SW 1271 (cell line): Measurements from ENCODE around the gene SORCS2.

Source experiments
- DNase-seq, 2 experiments: peaks; one replicate each; lab custom pipeline; 2025; lab: John Stamatoyannopoulos, UW

The SORCS2 gene

DNA sequence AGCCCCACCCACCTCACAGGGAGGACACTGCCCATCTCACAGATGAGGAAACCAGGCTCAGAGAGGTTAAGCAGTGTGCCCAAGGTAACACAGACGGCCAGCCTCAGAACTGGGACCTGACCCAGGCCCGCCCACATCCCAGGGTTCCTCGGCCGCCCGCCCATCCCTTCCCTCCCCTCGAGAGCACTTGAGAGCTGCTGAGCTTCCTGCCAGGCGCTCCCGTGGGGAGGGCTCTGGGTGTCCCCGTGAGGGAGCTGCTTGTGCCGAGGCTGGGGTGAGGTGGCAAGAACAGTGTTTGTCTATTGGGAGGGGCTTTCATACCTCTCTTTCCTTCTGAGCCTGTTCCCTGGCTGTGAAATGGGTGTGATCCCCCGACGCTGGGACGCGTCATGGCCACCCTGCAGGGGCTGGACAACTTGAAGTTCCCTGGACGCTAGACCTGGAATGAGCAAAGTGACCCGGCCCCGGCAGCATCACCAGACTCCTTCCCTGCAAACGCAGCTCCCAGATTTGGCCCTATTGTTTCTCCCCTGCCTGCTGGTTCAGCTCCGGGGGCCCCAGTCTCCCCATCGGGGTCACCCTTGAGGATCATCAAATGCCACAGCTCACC is 542.4 kb downstream of the SORCS2 start:
- DNase-seq = no peak

DNA sequence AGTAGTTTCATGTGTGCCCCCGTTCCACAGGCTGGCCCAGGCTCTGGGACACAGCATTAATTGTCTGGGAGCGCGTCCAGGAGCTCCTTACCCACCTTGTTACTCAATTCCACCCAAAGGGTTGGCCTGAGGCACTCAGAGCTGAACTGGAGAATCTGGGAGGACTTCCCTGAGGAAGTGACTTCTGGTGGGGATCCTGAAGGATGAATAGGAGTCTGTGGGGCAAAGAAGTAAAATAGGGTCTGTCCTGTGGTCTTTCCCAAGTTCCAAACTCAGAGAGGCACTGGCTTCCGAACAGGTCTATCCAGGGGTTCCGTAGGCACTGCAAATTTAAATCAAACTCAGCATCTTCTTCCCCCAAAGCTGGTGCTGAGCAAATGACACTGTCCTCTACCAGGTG is 543.1 kb downstream of the SORCS2 start:
- DNase-seq = no peak

GRCh38 chr4:7735961-7736360 is 543.6 kb downstream of the SORCS2 start:
- no peak for DNase-seq

DNA sequence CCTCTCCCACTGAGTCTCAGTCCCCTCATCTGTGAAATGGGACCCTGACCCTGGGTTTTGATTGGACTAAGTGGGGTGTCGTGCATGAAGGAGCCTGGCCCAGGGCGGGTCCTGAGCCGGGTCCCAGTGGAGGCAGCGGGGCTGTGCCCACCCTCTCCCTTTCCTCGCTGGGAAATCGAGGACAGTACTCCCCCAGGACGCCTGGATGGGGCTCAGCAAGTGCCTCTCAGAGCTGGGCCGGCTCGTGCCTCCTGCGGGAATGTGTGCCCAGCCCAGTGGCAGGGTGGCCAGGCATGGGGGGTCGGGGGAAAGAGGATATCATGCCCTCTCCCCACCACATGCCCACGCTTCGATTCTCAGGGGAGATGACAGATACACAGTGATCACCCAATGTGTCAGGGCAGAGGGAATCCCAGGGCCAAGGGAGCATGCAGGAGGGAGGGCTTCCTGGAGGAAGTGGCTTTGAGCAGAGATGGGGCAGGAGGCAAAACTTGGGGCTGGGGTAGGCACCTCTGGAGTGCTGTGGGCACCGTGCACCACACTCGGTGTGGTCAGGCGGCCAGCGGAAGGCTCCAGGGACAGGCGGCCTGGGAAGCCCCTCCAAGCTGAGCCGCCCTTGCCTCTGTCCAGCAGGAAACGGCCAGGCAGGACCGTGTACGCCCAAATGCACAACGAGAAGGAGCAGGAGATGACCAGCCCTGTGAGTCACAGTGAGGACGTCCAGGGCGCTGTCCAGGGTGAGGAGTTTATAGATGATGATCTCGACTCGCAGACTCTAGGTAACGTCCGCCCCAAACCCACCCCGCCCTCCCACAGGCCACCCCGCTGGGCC is 544.3 kb downstream of the SORCS2 start:
- no peak for DNase-seq

DNA sequence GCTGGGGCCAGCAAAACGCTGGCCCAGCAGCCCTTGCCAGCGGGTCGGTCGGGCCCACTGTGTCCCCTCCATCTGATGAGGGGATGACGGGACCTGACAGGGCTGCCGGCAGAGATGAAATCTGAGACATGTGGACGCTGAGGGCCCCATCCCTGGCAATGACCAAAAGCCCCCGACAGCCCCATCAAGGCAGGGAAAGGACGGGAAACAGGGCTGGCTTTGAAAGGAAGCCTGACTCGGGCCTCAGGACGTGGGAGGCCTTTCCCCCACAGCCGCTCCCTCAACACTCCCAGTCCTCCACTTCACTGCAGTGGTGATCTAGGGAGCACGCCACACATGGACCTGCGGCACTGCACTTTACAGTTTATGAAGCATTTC is 544.9 kb downstream of the SORCS2 start:
- no peak for DNase-seq

DNA sequence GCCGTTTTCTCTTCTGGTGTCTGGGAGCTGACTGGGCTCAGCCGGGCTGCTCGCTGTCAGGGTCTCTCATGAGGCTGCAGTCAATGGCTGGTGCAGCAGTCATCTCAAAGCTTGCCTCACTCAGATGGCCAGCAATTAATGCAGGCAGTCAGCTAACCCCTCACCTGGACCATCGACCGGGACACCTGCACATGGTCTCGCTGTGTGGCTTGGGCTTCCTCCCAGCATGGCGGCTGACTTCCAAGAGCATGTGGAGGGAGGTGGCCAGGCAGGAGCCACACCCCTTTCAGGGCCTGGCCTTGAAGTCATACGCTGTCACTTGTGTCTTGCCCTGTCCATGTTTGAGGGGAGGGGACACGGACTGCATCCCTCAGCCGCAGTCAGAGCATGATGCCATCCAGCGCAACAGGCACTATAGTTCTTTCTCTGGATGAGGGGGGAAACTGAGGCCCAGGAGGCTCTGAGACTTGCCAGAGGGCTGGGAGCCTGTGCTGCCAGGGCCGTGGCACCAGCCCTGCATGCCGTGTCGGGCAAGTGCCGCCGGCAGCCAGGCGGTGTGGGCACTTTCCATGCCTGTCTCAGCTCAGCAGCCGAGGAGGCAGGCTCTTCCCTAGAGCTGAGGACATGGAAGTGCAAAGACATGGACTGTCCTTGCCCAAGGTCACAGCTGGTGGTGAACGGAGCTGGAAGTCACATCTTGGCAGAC is 545.6 kb downstream of the SORCS2 start:
- DNase-seq = no peak

GRCh38 chr4:7738458-7739076 is 546.2 kb downstream of the SORCS2 start:
- no peak for DNase-seq

DNA sequence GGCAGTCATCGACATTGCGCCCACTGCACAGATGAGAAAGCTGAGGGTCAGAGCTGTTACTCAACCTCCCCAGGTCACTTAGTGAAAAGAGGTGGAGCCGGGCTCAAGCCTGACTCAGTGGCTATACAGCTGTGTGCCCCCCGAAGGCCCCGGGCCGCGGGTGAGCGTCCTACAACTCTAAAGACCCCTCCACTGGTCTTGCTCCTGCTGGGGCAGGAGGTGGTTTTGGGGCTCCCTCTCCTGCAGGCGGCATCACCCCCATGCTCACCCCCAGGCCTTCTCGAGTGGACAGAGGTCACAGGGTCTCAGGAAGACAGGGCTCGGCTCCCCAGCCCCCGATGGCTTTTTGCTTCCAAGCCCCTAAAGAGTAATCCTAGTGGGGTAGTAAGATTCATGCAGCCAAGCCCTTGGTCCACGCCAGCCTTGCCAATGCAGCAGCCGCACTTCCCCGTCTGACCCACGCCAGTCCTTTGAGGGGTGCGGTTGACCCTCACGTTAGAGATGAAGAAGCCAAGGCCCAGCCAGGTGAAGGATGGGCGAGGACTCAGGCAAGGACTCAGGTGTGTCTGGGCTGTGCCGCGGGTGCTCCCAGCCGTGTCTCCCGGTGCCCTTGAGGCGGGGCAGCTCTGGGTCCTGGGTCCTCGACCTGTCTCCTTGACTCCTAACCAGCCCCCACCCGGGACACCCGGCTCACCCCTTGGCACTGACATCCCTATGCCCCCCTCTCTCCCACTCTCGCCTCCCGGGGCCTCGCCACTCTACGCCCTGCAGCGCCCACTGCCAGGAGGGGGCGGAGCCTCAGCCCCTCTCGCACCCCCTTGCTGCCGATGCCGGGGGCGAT is 547.0 kb downstream of the SORCS2 start:
- DNase-seq = no peak

DNA sequence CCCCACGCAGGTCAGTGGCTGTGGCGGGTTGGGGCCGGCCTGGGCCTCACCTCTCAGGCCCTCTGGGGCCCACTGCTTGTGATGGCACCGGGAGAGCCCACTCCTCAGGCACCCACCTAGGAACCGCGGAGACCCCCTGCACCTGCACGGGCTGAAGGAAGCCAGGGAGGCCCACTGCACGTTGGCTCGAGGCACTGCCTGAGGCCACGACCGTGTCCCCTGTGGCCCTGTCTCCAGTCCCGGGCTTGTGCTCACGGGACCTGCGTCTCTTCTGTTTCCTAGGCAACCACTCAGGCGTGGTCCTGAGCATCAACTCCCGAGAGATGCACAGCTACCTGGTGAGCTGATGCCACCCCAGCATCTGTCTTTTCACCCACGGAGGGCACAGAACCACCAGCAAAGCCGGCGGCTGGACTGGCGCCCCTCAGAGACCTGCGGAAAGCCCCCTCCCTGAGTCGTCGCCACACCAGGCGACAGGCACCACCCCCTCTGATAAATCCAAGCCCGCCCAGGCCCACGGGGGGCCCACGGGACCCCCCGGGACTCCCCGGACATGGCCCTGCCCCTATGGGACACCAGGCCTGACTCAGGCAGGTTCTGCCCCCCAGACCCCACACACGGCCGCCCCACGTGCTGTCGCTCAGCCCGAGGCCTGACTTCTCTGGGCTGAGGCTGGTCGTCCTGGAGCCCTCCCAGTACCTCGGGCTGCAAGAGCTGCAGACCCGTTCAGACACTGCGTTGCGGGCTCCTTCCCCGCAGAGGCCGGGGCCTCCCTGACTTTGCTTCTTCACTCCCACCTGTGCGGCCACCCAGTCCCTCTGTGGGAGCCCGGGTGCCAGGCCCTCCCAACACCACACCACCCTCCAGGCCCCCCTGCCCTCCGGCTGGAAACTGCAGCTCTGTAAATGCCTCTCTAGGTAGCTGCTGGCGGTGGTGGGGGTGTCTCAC is 547.9 kb downstream of the SORCS2 start:
- DNase-seq = no peak

DNA sequence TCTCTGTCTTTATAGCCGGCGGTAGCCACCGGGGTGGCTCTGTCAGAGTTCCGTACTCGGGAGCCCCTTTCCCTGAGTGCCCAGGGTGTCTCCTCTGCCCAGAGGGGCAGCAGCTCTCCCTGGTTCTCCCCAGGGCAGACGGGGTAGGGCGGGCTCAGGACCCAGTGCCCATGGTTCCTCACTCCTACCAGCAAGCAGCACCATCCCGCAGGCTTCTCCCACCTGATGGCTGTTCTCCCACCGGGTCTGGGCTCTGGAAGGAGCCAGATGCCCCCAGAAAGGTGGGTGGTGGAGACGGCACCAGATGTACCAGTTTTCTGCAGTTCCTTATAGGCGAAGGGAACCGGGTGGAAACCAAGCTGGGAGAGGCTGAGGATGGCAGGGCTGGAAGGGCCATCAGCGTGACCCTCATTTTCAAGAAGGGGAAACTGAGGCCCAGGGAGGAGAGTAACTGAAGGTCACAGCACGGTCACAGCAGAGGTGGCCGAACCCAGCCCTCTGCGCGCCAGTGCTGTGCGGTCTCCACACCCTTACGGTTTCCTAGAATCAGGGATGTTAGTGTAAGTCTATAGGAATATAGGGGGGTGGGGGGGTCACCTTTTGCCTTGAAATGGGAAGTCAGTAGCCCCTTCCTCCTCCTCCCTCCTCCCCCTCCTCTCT is 548.7 kb downstream of the SORCS2 start:
- DNase-seq = no peak

DNA sequence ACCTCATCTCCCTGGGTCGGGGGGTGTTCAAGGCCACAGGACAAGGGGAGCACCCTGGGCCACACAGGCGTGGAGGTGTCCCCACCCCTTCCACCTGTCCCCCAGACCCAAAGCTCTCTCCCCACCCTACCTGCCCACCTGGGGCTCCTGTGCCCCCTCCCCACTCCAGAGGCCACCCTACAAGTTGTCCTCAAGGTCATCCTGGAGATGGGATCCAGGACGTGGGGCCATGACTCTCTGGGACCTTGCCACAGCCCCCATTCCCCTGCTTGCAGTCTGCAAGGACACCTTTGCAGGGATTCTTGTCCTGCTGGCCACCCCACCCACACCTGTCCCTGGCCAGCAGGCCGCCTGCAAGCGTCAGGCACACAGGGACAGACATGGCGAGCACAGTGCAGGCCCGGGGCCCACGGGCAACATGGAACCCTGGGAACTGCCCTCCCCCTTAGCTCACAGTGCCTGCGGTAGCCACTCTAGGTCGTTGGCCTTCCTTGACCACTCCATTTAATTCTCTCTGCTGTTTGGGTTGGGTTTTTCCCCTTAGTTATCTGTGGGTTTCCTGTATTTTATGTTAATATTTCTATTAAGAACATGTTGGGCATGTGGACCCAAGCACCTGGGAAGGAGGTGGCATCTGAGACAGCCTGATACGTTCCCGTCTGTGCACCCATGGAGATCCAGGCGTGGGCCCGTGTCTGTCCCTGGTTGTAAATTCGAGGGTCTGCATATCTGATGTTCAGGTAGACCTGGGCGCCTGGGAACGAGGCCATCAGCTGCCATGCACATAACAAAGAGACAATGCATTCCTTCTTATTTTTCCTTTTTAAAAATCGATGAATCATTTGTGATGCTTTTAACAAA is 549.8 kb downstream of the SORCS2 start:
- no peak for DNase-seq

DNA sequence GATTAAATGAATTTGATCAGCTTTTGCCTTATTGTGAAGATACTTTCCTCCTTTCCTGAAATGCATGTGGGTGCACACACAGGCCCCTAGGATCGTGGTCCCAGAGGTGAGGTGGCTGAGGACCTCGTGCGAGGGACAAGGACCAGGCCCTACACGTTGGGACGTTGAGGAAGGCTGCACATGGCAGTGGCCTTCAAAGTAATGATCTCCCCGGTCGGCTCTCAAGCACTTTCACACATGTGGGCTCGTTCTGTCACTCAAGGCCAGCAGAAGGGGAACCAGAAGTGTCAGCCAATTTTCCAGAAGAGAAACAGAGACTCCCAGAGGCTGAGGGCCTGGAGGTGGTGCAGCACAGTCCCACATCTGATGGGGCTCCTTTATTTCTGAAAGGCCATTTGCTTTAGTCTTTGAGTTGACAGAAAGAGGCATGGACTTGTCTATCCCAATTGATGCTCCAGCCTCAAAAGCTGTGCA is 550.5 kb downstream of the SORCS2 start:
- no peak for DNase-seq

- DNase-seq = no peak
Measured at GRCh38 chr4:7744142-7744804, 551.9 kb downstream of the SORCS2 start.

DNA sequence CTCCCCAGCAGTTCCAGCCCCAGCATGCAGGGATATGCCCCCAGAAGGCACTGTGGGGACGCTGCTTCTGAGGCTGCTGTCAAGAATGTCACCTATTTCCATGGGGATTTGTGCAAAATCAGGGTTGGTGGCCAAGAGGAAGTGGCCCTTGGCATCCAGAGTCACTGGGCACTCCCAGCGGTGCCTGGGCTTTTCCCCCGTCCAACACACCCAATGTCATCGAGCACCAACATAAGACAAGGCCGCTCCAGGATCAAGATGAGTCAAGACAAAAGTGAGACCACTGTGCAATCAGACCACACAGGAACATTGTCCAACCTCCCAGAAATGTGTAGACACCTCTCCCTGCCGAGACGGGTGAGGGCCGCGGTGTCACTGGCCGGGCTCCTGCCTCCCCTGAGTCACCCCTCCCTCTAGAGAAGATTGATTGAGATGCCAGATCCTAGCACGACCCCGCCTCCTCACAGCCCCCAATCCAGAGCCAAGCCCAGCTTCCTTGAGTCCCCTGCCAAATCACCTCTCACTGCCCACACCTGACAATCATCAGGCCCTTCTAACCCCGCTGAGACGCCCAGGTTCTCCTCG is 553.1 kb downstream of the SORCS2 start:
- no peak for DNase-seq

DNA sequence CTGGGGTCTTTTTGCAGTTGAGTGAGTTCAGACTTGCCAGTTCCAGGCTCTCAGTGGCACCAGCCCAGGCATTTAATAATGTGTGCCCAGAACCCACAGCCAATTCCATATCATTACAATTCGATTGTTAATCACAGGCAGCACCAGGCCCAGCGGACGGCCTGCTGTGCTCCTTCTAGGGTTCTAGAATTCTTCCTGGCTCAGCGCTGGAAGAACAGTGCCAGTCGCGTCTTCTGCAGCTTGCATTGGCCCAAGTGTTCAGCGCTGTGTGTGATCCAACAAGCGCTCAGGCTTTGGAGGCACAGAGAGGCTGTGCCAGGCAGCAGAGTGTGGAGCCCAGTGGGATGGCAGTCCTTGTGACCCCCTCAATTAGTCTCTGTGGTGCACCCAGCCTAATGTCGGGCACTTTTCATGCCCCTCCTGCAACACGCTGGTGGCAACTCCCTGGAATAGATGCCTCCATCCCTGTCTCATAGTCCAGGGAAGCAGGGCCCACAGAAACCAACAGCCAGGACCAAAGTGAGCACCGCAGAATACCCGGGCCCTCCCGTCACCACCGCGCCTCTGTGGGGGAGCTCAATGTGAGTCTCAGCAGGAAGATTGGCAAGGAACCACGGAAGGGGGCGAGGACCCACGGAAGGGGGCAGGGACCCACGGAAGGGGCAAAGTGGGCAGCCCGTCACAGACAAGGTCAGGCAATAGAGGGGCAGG is 554.2 kb downstream of the SORCS2 start:
- DNase-seq = no peak

DNA sequence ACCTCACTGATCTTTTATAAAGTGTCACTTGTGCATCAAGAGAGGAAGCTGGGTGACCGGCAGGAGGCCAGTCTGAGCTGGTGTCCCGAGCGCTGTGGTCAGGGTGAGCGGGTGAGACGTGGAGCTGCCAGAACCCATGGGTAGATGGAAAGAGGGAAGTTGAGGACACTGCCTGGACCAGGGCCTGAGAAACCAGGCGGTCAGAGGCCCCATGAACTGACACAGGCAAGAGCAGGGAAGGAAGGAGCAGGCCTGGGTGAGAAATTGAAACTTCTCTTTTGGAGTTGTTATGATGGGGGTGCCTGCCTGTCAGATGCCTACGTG is 554.7 kb downstream of the SORCS2 start:
- DNase-seq = no peak

DNA sequence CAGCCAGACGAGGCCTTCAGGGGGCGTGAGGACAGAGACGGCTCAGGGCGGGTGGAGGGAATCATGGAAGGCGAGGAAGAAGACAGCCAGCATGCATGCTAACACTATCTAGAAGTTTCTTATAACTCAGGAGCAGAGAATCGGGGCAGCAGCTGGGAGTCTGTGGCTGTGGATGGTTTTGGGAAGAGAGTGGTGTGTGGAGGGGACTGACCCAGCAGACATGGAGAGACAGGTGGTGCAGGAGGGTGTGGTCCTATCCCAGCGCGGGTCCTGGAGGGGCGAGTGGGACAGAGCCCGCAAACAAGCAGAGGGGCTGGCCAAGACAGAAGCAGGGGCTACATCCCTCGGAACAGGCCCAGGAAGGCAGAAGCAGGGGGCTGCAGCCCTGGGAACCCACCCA is 555.2 kb downstream of the SORCS2 start:
- no peak for DNase-seq

GRCh38 chr4:7750523-7750922 is 558.2 kb downstream of the SORCS2 start:
- no peak for DNase-seq
